ENCODE data around the gene LRRC18. TPM values are rescaled to one million over a fixed set of nuclear protein-coding genes. Genes with fewer than 3 reads are reported as not detected.

The LRRC18 gene
- total and polyA plus RNA-seq, 2 donors from 2014 or later = not detected

DNA sequence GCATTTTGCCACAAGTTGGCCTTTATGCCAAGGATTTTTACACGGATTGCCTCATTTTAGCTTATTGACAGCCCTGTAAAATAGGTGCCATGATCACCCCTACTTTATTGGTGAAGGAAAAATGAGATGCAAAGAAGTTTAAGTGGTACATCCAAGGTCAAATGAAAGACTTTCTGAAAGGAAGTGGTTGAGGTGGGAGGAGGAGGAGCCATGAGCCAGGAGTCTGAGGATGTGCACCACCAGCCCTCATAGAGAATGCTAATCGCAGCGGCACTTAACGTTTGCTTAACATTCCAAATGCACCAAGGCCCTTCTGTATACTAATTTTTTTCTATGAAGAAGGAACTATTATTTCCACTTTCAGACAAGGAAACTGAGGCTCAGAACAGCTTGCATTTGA, 31.0 kb upstream of the LRRC18 start:
- intact Hi-C loops (cut with DNase I) = loop anchor here (10.0 kb wide), 1 partner anchor 194 kb away; no protein-coding TSS in a partner anchor
- H3K4me3 ChIP-seq (ENCODE audit: low read length in 3 of 3) = no peak overlapping the region
- no peaks in the 10 kb centered on the region for H3K9me3 ChIP-seq (ENCODE audit: control insufficient read depth in 2 of 3, insufficient read depth in 1 of 3, low read length in 3 of 3)
- TF ChIP-seq, protein P1, sequence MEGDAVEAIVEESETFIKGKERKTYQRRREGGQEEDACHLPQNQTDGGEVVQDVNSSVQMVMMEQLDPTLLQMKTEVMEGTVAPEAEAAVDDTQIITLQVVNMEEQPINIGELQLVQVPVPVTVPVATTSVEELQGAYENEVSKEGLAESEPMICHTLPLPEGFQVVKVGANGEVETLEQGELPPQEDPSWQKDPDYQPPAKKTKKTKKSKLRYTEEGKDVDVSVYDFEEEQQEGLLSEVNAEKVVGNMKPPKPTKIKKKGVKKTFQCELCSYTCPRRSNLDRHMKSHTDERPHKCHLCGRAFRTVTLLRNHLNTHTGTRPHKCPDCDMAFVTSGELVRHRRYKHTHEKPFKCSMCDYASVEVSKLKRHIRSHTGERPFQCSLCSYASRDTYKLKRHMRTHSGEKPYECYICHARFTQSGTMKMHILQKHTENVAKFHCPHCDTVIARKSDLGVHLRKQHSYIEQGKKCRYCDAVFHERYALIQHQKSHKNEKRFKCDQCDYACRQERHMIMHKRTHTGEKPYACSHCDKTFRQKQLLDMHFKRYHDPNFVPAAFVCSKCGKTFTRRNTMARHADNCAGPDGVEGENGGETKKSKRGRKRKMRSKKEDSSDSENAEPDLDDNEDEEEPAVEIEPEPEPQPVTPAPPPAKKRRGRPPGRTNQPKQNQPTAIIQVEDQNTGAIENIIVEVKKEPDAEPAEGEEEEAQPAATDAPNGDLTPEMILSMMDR (IDR thresholded peaks at IDR 0.05; ENCODE audit: borderline replicate concordance, extremely low read depth, insufficient read depth) = no peak
- no peaks in the 10 kb centered on the region for H3K4me1 ChIP-seq (ENCODE audit: control insufficient read depth in 2 of 3, insufficient read depth in 2 of 3, low read depth in 1 of 3, low read length in 3 of 3)
- no peaks in the 10 kb centered on the region for H3K36me3 ChIP-seq (ENCODE audit: control insufficient read depth in 2 of 3, insufficient read depth in 3 of 3, low read length in 3 of 3)
- H3K9ac ChIP-seq (ENCODE audit: low read length in 3 of 3) = no peak overlapping the region
- FAIRE-seq (no peak), DNase-seq (no peak)
- H3K27me3 ChIP-seq (ENCODE audit: control insufficient read depth, insufficient read depth, low read length) = no peaks in the 10 kb centered on the region
- no peak overlapping the region for H3K27ac ChIP-seq (ENCODE audit: low read depth in 2 of 2, low read length in 2 of 2)

DNA sequence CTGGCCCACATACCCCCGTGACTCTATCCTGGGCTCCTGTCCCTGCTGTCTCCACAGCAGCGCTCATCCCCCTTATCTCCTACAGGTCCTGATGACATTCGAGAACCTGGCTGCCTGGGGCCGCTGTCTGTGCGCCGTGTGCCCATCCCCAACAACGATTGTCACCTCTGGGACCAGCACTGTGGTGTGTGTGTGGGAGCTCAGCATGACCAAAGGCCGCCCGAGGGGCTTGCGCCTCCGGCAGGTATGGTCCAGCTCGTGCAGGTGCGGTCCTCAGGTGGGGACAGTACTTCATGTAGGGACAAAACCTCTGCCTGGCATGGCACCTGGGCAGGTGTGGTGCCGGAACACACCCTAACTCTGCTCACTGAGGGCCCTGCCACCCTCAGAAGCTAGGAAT, 30.4 kb upstream of the LRRC18 start:
- Histone ChIP-seq H3K4me1 (ENCODE audit: control insufficient read depth in 2 of 3, insufficient read depth in 2 of 3, low read depth in 1 of 3, low read length in 3 of 3) (no peaks in the 10 kb centered on the region), H3K9ac (ENCODE audit: low read length in 3 of 3) (no peak overlapping the region), H3K9me3 (ENCODE audit: control insufficient read depth in 2 of 3, insufficient read depth in 1 of 3, low read length in 3 of 3) (no peaks in the 10 kb centered on the region), H3K4me3 (ENCODE audit: low read length in 3 of 3) (no peak overlapping the region), H3K36me3 (ENCODE audit: control insufficient read depth in 2 of 3, insufficient read depth in 3 of 3, low read length in 3 of 3) (no peaks in the 10 kb centered on the region), H3K27me3 (ENCODE audit: control insufficient read depth, insufficient read depth, low read length) (no peaks in the 10 kb centered on the region), H3K27ac (ENCODE audit: low read depth in 2 of 2, low read length in 2 of 2) (no peak overlapping the region)
- no peak for FAIRE-seq
- TF ChIP-seq, protein P1 (IDR thresholded peaks at IDR 0.05; ENCODE audit: borderline replicate concordance, extremely low read depth, insufficient read depth) = no peak
- intact Hi-C loops (cut with DNase I) = loop anchor here (10.0 kb wide), 1 partner anchor 195 kb away; no protein-coding TSS in a partner anchor
- no peak for DNase-seq

DNA sequence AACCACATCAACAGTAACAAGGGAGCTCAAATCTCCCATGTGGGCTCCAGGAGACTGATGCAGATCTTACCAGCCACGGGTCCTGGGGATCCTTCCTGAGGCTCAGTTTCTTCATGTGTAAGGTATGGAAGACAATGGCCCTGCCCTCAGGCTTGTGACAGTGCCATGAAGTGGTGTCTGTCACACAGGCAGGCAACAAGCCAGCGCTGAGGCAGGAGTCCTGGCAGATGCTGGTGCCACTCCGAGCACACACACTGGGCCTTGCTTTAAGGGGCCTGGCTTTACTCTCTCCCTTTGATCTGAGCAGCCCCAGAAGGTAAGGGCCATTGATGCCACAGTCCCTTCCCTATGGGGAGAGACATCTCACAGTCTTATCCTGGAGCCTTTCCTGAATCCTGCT, 28.4 kb upstream of the LRRC18 start:
- Histone ChIP-seq H3K27me3 (ENCODE audit: control insufficient read depth, insufficient read depth, low read length) (no peaks in the 10 kb centered on the region), H3K4me3 (ENCODE audit: low read length in 3 of 3) (no peak overlapping the region), H3K27ac (ENCODE audit: low read depth in 2 of 2, low read length in 2 of 2) (no peak overlapping the region), H3K9me3 (ENCODE audit: control insufficient read depth in 2 of 3, insufficient read depth in 1 of 3, low read length in 3 of 3) (no peaks in the 10 kb centered on the region), H3K9ac (ENCODE audit: low read length in 3 of 3) (no peak overlapping the region), H3K4me1 (ENCODE audit: control insufficient read depth in 2 of 3, insufficient read depth in 2 of 3, low read depth in 1 of 3, low read length in 3 of 3) (no peaks in the 10 kb centered on the region), H3K36me3 (ENCODE audit: control insufficient read depth in 2 of 3, insufficient read depth in 3 of 3, low read length in 3 of 3) (no peaks in the 10 kb centered on the region)
- FAIRE-seq (no peak), DNase-seq (no peak)
- TF ChIP-seq, protein P1 (IDR thresholded peaks at IDR 0.05; ENCODE audit: borderline replicate concordance, extremely low read depth, insufficient read depth) = no peak
- intact Hi-C loops (cut with DNase I) = no loop called here

DNA sequence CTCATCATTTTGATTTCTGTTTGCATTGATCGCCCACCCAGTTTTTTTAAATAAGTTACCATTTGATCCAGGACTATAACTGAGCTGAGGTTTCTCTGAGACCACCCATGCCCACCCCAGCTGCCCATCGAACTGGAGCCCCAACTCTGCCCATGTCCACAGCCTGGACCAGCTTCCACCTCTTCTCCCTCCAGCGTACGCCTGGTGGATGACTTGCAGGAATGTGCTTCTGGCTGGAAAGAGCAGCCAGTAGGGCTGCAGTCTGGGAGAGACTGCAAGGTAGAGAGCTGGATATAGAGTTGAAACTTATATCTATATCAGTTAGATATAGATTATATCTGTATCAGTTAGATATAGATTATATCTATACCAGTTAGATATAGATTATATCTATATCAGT, 25.8 kb upstream of the LRRC18 start:
- DNase-seq = no peak

More for the DNA sequence above, 25.8 kb upstream of the LRRC18 start:
- Histone ChIP-seq H3K9me3 (ENCODE audit: control insufficient read depth in 2 of 3, insufficient read depth in 1 of 3, low read length in 3 of 3) (no peaks in the 10 kb centered on the region), H3K4me3 (ENCODE audit: low read length in 3 of 3) (no peak overlapping the region), H3K9ac (ENCODE audit: low read length in 3 of 3) (no peak overlapping the region), H3K36me3 (ENCODE audit: control insufficient read depth in 2 of 3, insufficient read depth in 3 of 3, low read length in 3 of 3) (no peaks in the 10 kb centered on the region), H3K4me1 (ENCODE audit: control insufficient read depth in 2 of 3, insufficient read depth in 2 of 3, low read depth in 1 of 3, low read length in 3 of 3) (no peaks in the 10 kb centered on the region), H3K27ac (ENCODE audit: low read depth in 2 of 2, low read length in 2 of 2) (no peak overlapping the region), H3K27me3 (ENCODE audit: control insufficient read depth, insufficient read depth, low read length) (no peaks in the 10 kb centered on the region)
- no peak for FAIRE-seq
- TF ChIP-seq, protein P1 (IDR thresholded peaks at IDR 0.05; ENCODE audit: borderline replicate concordance, extremely low read depth, insufficient read depth) = no peak
- intact Hi-C loops (cut with DNase I) = no loop called here
